Fibroblast of mammary gland (primary cell): ENCODE measurements around the gene DENND10.
A peak's percentile ranks its signal among the peaks of the same experiment; 100 is the strongest.

Source experiments
- DNase-seq: peaks from one replicate; pipeline ENCODE4 v3.0.0-alpha.2; 2010; ENCODE audit warnings: low read depth
- H3K4me3 ChIP-seq: 2 replicates; pipeline ENCODE4 v1.5.1; 2011; ENCODE audit warnings: low read depth, mild to moderate bottlenecking, low read length, moderate library complexity; ENCODE audit not compliant: control insufficient read depth
- CTCF ChIP-seq: conservative IDR thresholded peaks from 2 replicates; pipeline ENCODE4 v1.5.1; 2011; ENCODE audit warnings: low read depth, low read length, inconsistent platforms; ENCODE audit not compliant: control insufficient read depth, insufficient read depth

The DENND10 gene

GRCh38 chr10:119061926-119062325 is 42.0 kb upstream of the DENND10 start:
- TF ChIP-seq CTCF = no peak
- no peak for DNase-seq
- H3K4me3 ChIP-seq = no peak overlapping the region

GRCh38 chr10:119070395-119071165 is 33.3 kb upstream of the DENND10 start:
- DNase-seq = no peak
- no peak for TF ChIP-seq CTCF
- H3K4me3 ChIP-seq = no peak overlapping the region

- H3K4me3 ChIP-seq = no peak overlapping the region
- DNase-seq = no peak
- TF ChIP-seq CTCF = no peak
Measured at GRCh38 chr10:119073584-119073983, 30.3 kb upstream of the DENND10 start.

- no peak for DNase-seq
- TF ChIP-seq CTCF = no peak
- H3K4me3 ChIP-seq = peak overlapping the region; percentile 63
Measured at GRCh38 chr10:119078422-119079179, 25.3 kb upstream of the DENND10 start.

- peak overlapping the region; percentile 63 for H3K4me3 ChIP-seq
- DNase-seq = peak; percentile 78
- no peak for TF ChIP-seq CTCF
Measured at GRCh38 chr10:119079599-119080520, 24.1 kb upstream of the DENND10 start.

GRCh38 chr10:119080521-119081259 is 23.2 kb upstream of the DENND10 start, which contains the start of gene EIF3A:
Gene EIF3A (minus strand): TSS chr10:119080817. CDS start chr10:119080676, 141 bp downstream.
- peak within 1 kb of the TSS; percentile 63 for H3K4me3 ChIP-seq
- TF ChIP-seq CTCF = no peak
- DNase-seq = peak; percentile 88
